H1 (cell line): Measurements from ENCODE around the gene SLC9A5.

Experiments
- CTCF ChIP-seq, 3 experiments: IDR thresholded peaks; 1 replicate in 2 of 3; 2 replicates in 1 of 3; pipeline versions ENCODE4 v1.5.1 to v1.6.1; 2011; ENCODE audit warnings: low read length in 3 of 3, mild to moderate bottlenecking in 3 of 3, inconsistent platforms in 2 of 3, low read depth in 1 of 3, moderate library complexity in 1 of 3; ENCODE audit not compliant: insufficient read depth in 1 of 3; ENCODE audit errors: control extremely low read depth in 1 of 3
- EZH2 ChIP-seq: fragments of 200-600 bp; sonication (generic); IDR thresholded peaks from 2 replicates; pipeline ENCODE4 v1.7.1; 2012; ENCODE audit warnings: low read depth, mild to moderate bottlenecking, moderate library complexity, low read length, inconsistent platforms; ENCODE audit not compliant: severe bottlenecking
- HDAC2 ChIP-seq, 2 experiments: fragments of 300-600 bp in 1 of 2; sonication (generic) in 1 of 2; IDR thresholded peaks; 2 replicates each; pipeline ENCODE4 v1.6.1; 2011 to 2012; ENCODE audit warnings: low read depth in 2 of 2, low read length in 2 of 2, mild to moderate bottlenecking in 2 of 2, moderate library complexity in 2 of 2, borderline replicate concordance in 1 of 2, inconsistent platforms in 1 of 2
- POLR2A ChIP-seq, 2 experiments: IDR thresholded peaks; 1 replicate in 1 of 2; 2 replicates in 1 of 2; pipeline ENCODE4 v1.6.1; 2011; ENCODE audit warnings: low read depth in 2 of 2, low read length in 2 of 2, mild to moderate bottlenecking in 2 of 2; ENCODE audit errors: control extremely low read depth in 1 of 2
- RFX5 ChIP-seq: IDR thresholded peaks from 2 replicates; pipeline ENCODE4 v1.6.1; 2011; ENCODE audit warnings: low read depth, low read length, improper control_type of control experiment, borderline replicate concordance
- SIN3A ChIP-seq, 2 experiments: IDR thresholded peaks in 1 of 2; conservative IDR thresholded peaks in 1 of 2; 2 replicates each; pipeline ENCODE4 v1.6.1; 2011 to 2012; ENCODE audit warnings: low read length in 2 of 2, improper control_type of control experiment in 1 of 2, low read depth in 1 of 2, mild to moderate bottlenecking in 1 of 2
- SRF ChIP-seq: IDR thresholded peaks from 2 replicates; pipeline ENCODE4 v1.6.1; 2011; ENCODE audit warnings: mild to moderate bottlenecking, low read depth, low read length, moderate library complexity
- SUZ12 ChIP-seq: fragments of 200-600 bp; sonication (generic); IDR thresholded peaks from 2 replicates; pipeline ENCODE4 v1.6.1; 2012; ENCODE audit warnings: mild to moderate bottlenecking, inconsistent platforms, low read length, moderate library complexity, mixed read lengths
- TAF1 ChIP-seq: IDR thresholded peaks from 2 replicates; pipeline ENCODE4 v1.6.1; 2011; ENCODE audit warnings: mild to moderate bottlenecking, low read depth, low read length
- USF2 ChIP-seq: IDR thresholded peaks from 2 replicates; pipeline ENCODE4 v1.6.1; 2011; ENCODE audit warnings: low read length, improper control_type of control experiment

GRCh38 chr16:67201411-67202345, 47.1 kb upstream of the SLC9A5 start:
- no peak for TF ChIP-seq CTCF (IDR thresholded peaks at IDR 0.05; ENCODE audit: control extremely low read depth in 1 of 3, insufficient read depth in 1 of 3, low read depth in 1 of 3, low read length in 3 of 3)
- no peak for TF ChIP-seq RFX5
- TF ChIP-seq USF2, result no peak
- TF ChIP-seq SRF, result no peak
- no peak for TF ChIP-seq TAF1
- no peak for TF ChIP-seq EZH2
- no peak for TF ChIP-seq POLR2A (IDR thresholded peaks at IDR 0.05; ENCODE audit: control extremely low read depth in 1 of 2, low read depth in 2 of 2, low read length in 2 of 2)
- no peak for TF ChIP-seq SIN3A (conservative IDR thresholded peaks at IDR 0.05 in 1 of 2, IDR thresholded peaks at IDR 0.05 in 1 of 2; ENCODE audit: low read depth in 1 of 2, low read length in 2 of 2)
- no peak for TF ChIP-seq SUZ12
- TF ChIP-seq HDAC2 (IDR thresholded peaks at IDR 0.05; ENCODE audit: borderline replicate concordance in 1 of 2, low read depth in 2 of 2, low read length in 2 of 2), result no peak
